Retinal pigment epithelial cell (primary cell): ENCODE measurements around the gene PCDH20.
"Not testable (repeated sequence)": the region's sequence is repeated elsewhere in the genome, so short reads cannot be mapped to it uniquely, and the experiment has no call there.

Experiments used
- DNase-seq: peaks from one replicate; pipeline ENCODE4 v3.0.0-alpha.2; 2010; ENCODE audit warnings: low read depth
- H3K4me3 ChIP-seq: 2 replicates; pipeline ENCODE4 v1.5.1; 2011; ENCODE audit warnings: mild to moderate bottlenecking, low read length, control low read depth, moderate library complexity
- TF ChIP-seq, protein P1 (sequence below): conservative IDR thresholded peaks from 2 replicates; pipeline ENCODE4 v1.5.1; 2011; ENCODE audit warnings: low read depth, low read length, control low read depth, inconsistent platforms

The PCDH20 gene

DNA sequence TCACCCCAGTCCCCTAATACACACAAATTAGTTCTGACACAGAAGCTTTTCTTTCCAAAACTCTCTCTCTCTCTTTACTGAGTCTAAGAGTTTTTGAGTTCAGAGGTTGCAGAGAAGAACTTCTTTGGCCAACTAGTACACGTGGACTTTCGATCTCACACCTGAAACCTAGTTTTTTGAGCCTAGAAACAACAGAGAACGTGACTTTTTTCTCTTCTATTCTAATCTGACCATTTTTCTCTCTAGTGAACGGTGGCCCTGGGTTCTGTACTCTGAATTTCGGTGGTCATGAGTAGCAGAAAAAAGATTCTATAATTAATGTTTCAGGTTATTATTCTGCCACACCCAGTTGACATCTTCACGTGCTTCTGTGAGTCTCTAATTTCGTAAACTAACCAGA is 24.2 kb downstream of the PCDH20 start:
- no peak for DNase-seq
- TF ChIP-seq, protein P1, sequence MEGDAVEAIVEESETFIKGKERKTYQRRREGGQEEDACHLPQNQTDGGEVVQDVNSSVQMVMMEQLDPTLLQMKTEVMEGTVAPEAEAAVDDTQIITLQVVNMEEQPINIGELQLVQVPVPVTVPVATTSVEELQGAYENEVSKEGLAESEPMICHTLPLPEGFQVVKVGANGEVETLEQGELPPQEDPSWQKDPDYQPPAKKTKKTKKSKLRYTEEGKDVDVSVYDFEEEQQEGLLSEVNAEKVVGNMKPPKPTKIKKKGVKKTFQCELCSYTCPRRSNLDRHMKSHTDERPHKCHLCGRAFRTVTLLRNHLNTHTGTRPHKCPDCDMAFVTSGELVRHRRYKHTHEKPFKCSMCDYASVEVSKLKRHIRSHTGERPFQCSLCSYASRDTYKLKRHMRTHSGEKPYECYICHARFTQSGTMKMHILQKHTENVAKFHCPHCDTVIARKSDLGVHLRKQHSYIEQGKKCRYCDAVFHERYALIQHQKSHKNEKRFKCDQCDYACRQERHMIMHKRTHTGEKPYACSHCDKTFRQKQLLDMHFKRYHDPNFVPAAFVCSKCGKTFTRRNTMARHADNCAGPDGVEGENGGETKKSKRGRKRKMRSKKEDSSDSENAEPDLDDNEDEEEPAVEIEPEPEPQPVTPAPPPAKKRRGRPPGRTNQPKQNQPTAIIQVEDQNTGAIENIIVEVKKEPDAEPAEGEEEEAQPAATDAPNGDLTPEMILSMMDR, result no peak
- no peak overlapping the region for H3K4me3 ChIP-seq

DNA sequence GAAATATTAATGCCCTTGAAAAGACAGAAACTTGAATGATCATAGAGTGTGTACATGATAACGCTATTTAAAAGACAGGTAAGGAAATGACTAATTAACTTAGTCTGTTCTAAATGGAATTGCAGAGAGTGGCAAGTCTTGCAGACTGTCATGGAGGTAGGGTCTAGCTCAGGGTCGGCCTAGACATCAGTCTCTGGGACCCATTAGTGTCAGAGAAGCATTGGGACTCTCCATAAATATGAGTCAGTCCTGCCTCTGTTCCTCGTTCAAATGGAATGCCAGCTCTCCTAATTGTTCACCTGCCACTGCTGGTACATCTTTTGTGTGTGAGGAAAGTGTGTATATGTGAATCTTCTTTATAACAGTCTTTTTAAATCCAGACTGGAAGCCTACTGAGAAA is 28.0 kb downstream of the PCDH20 start:
- TF ChIP-seq, protein P1, result no peak
- no peak for DNase-seq
- H3K4me3 ChIP-seq, result no peak overlapping the region

DNA sequence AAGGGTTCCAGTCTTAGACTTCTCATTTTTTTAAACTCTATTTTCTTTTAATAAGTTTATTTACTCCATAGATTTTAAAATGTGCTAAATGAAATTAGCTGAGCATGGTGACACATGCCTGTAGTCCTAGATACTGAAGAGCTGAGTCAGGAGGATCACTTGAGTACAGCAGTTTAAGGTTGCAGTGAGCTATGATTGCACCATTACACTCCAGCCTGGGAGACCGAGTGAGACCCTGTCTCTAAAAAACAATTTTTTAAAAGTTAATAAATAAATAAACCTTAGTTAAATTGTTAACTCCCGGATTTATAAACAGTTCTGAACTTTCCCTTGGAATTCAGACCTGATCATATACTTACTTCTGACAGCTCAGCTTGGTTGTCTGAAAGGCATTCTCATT is 32.5 kb downstream of the PCDH20 start:
- TF ChIP-seq, protein P1, result no peak
- no peak for DNase-seq
- H3K4me3 ChIP-seq, result no peak overlapping the region

DNA sequence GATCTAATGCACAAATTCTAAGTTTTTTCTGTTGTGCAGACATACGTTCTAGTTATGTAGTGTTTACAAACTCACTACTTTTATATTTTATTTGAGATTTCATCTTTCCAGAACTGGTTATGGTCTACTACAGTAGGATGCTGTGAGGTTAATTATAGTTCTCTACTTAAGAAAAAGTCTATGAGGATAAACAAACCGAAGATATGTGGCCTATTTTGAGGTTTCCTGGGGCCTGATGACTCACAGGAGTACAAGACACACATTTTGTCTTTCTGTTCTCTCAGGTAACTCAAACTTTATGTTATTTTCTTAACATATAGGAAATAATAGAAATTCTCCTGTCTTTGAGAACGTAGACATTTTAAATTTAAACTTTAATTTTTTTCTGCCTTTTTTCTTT is 45.1 kb downstream of the PCDH20 start:
- H3K4me3 ChIP-seq, result no peak overlapping the region
- TF ChIP-seq, protein P1, result no peak
- no peak for DNase-seq

DNA sequence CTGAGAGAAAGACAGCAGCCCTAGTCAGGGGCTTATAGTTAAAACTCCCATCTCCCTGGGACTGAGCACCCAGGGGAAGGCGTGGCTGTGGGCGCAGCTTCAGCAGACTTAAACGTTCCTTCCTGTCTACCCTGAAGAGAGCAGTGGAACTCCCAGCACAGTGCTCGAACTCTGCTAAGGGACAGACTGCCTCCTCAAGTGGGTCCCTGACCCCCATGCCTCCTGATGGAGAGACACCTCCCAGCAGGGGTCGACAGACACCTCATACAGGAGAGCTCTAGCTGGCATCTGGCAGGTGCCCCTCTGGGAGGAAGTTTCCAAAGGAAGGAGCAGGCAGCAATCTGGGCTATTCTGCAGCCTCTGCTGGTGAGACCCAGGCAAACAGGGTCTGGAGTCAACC is 51.0 kb downstream of the PCDH20 start:
- not testable (repeated sequence) for DNase-seq, H3K4me3 ChIP-seq

DNA sequence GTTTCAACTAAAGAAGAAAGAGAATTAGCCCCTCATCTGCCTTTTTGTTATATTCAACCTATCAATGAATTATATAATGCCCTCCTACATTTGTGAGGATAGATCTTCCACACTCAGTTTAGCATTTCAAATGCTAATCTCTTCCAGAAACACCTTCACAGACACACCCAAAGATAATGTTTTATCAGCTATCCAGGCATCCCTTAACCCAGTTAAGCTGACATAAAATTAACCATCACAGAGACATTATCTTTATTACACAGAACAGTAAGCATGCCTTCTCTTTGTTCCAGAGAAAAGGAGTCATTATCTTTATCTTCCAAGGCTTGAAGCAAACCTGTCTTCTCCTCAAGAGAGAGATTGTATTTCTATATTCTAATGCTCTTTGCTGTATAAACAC is 53.1 kb downstream of the PCDH20 start:
- TF ChIP-seq, protein P1, result no peak
- DNase-seq, result no peak
- H3K4me3 ChIP-seq, result no peak overlapping the region
